Nucleus accumbens (tissue), 56 donors: ENCODE measurements around the gene NLGN1.

ENCODE experiments used
- DNase-seq, 56 donors: peaks; one replicate each; lab custom pipeline; 2025; lab: John Stamatoyannopoulos, UW

The NLGN1 gene

DNA sequence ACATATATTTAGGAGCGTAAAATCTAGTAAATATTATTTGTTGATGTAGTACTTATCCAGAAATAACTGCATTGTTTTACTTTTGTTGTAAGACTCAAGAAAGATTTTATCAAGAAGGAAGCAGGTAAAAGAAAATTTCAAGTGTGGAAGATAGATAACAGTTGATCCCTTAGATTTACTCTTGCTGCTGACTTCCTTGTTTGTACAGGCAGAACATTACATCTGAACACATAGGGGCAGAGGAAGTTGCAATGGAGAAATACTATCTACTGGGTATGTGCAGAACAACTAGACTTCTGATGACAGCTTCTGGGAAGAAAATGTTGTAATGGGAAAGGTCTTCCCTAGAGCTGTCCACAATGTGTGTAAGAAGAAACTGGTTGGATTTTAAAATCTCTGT is 350.6 kb downstream of the NLGN1 start:
- no peak for DNase-seq

- DNase-seq = no peak
Measured at GRCh38 chr3:173750095-173750494, 352.6 kb downstream of the NLGN1 start.

DNA sequence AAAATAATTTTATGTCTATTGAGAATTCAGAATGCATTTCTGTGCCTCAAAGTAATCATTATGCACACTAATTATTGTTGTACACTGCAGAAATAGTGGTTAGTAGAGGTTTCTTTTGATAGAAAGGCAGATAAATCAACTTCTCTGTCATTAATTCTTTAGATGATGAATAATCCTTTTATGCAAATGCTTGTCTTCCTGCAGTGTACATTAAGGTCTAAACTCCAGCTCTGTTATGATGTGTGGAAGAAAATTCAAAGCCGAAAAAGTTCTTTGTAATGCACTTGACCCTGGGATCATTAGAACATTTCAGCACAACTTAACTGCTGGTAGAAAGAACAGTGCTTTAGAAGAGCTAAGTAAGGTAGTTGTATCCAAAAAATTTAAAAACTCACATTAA is 353.0 kb downstream of the NLGN1 start:
- DNase-seq = no peak

DNA sequence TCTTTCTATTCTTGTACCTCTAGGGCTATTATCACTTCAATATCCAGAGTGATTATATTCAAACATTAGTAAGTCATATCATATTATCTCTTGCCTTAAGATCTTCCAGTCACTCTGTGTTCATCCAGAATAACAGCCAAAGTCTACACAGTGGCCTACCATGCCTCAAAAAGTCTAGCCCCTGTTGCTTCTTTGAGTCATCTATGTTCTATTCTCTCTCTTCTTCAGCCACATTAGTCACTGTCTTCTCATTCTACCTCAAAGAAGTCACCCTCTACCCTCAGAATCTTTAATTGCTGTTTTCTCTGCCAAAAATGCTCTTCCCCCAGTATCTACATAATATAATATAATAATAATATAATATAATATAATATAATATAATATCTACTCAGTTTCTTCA is 356.0 kb downstream of the NLGN1 start:
- DNase-seq = no peak

DNA sequence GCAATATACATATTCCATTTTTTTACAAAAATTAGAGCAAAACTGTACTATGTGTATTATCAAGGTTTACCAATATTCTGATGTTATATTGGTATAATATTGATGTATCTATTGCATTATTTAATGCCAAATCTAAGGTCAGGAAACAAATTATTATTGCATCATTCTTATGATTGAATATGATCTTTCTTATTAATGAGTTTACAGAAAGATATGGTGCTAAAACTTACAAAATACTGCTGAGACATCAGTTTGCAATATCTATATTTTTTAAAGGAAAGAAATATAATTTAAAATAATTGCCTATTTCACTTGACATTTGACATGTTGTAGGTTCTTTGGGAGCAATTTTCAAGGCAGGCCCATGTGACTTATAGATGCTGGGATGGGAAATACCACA is 357.6 kb downstream of the NLGN1 start:
- no peak for DNase-seq

DNA sequence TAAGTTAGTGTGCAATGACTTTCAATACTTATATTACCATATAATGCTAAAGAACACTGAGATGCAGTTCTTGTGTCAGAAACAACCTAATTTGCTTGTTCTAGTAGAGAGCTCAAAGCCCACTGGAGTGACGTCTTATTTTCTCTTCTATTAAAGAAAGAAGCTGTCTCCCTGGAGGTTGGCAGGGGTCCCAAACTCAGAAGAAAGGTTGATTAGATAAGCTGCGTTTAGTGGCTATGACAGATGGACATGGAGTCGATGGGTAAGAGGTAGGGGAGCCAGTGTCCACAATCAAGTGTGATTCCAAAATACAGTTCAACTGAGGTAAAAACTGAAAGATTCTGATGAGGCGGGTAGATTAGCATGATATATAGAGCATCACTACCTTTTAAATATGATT is 363.6 kb downstream of the NLGN1 start:
- no peak for DNase-seq

DNA sequence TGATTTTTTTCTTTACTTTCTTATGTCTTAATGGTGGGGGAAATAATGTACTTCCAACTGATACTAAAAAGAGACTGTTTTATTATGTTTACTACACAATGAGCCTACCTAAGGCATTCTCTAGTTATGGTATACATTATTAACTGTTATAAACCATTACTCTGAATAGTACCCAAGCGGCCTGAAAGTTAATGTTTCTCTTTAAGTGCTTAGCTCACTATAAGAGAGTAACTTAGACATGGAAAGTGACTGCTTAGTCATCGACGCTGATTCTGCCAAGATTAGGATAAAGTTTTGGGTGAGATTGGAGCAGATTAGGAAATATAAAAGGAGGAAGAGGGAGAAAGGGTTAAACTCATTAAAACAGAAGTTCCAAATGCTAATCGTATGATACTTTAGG is 365.0 kb downstream of the NLGN1 start:
- no peak for DNase-seq

GRCh38 chr3:173770011-173770410 is 372.5 kb downstream of the NLGN1 start:
- no peak for DNase-seq

GRCh38 chr3:173770796-173771573 is 373.4 kb downstream of the NLGN1 start:
- DNase-seq = no peak

- DNase-seq = no peak
Measured at GRCh38 chr3:173773800-173774199, 376.3 kb downstream of the NLGN1 start.

GRCh38 chr3:173774294-173774693 is 376.8 kb downstream of the NLGN1 start:
- DNase-seq = no peak

- no peak for DNase-seq
Measured at GRCh38 chr3:173778251-173778650, 380.7 kb downstream of the NLGN1 start.

- no peak for DNase-seq
Measured at GRCh38 chr3:173780067-173780466, 382.5 kb downstream of the NLGN1 start.

GRCh38 chr3:173785004-173785403 is 387.5 kb downstream of the NLGN1 start:
- DNase-seq = peak in 16 of 56 donors; percentile 1 to 28 (median 4)

- no peak for DNase-seq
Measured at GRCh38 chr3:173789530-173790162, 392.1 kb downstream of the NLGN1 start.

GRCh38 chr3:173793963-173794362 is 396.4 kb downstream of the NLGN1 start:
- DNase-seq = no peak

DNA sequence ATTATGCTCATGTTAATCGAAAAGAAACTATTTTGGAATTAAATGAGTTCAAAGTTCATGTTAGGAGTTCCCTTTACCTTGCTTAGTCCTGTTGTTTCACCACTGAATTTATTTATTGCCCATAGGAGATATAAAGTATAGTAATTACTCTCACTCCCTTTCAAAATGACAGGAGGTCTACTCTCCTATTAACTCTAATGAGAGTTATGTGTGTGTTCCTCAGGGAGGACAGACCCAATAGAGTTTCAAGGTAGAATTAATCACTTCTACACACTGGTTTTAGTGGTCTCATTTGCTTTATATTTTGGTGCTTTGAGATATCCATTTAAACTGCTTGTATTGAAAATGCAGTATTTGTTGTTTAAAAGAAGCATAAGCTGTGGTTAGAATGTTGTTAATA is 398.9 kb downstream of the NLGN1 start:
- DNase-seq = no peak

- no peak for DNase-seq
Measured at GRCh38 chr3:173796890-173797289, 399.3 kb downstream of the NLGN1 start.

GRCh38 chr3:173799060-173799816 is 401.7 kb downstream of the NLGN1 start:
- DNase-seq = no peak

- DNase-seq = no peak
Measured at GRCh38 chr3:173800154-173800553, 402.6 kb downstream of the NLGN1 start.

DNA sequence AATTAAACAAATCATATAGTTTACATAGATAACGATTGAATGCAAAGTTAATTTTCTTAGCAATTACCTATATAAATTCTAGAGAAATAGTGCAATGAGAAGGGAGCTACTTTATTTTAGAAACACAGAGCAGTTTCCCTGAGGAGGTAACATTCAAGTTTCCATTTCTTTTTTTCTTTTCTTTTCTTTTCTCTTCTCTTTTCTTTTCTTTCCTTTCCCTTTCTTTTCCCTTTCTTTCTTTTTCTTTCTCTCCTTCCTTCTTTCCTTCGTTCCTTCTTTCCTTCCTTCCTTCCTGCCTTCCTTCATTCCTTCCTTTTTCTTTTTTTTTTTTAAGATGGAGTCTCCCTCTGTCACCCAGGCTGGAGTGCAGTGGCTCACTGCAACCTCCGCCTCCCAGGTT is 417.3 kb downstream of the NLGN1 start:
- DNase-seq = no peak

- no peak for DNase-seq
Measured at GRCh38 chr3:173819368-173819767, 421.8 kb downstream of the NLGN1 start.
